GM18951 (cell line): Measurements from ENCODE around the gene TTC4.

Source experiments
- POLR2A ChIP-seq: IDR thresholded peaks from 4 replicates; pipeline ENCODE4 v1.6.1; 2011; ENCODE audit warnings: mild to moderate bottlenecking; ENCODE audit not compliant: insufficient read length, insufficient read depth; ENCODE audit errors: extremely low read depth
- in situ Hi-C: fragments of 300-500 bp; cut with MboI; formaldehyde crosslinking; loops from one replicate; pipeline ENCODE4 v1.12.0; 2022; ENCODE audit warnings: low sequenced_read_pairs, mixed read lengths, inconsistent platforms; ENCODE audit not compliant: unreplicated experiment

Gene TTC4

DNA sequence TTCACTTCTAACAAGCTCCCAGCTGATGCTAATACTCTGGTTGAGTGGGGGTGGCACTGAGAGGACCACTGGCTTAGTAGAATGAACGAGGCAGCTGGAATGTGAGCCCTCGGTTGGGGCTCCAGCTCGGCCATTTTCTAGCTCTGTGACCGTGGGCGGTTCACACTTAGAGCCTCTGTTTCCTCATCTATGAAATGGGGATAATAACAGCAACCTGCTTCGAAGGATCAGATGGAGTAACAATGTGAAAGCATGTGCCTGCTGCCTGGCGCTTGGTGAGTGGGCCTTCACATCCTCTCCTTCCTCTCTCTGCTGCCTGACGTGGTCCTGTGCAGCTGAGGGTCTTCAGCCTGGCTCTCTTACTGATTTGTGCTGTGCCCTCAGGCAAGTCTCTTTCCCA is 20.9 kb upstream of the TTC4 start:
- TF ChIP-seq POLR2A: no peak
- in situ Hi-C loops: no loop called here

GRCh38 chr1:54695221-54695620 is 20.4 kb upstream of the TTC4 start:
- in situ Hi-C loops: no loop called here
- no peak for TF ChIP-seq POLR2A

- no peak for TF ChIP-seq POLR2A
- in situ Hi-C loops: no loop called here
Observed at GRCh38 chr1:54695764-54696163, 19.9 kb upstream of the TTC4 start.

- in situ Hi-C loops: no loop called here
- TF ChIP-seq POLR2A: no peak
Observed at GRCh38 chr1:54696262-54696661, 19.4 kb upstream of the TTC4 start.

DNA sequence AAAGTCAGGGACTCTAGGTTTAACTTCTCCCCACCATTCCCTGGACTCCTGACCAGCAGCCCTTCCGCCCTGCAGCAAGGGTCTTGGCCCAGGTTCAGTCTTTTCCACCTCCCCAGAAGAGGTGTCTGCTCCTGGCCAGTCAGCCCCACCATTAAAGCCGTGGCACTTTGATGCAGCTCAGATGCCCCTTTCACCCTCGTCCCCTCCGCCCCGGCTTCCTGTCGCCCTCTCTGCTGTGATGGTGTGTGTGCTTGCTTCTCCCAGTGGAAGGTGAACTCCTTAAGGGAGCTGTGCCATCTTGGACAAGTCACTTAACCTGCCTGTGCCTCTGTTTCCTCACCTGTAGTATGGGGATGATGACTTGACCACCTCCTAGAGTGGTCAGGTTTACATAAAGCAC is 17.8 kb upstream of the TTC4 start:
- TF ChIP-seq POLR2A: no peak
- in situ Hi-C loops: no loop called here

GRCh38 chr1:54698346-54698745 is 17.3 kb upstream of the TTC4 start:
- no peak for TF ChIP-seq POLR2A
- in situ Hi-C loops: no loop called here

DNA sequence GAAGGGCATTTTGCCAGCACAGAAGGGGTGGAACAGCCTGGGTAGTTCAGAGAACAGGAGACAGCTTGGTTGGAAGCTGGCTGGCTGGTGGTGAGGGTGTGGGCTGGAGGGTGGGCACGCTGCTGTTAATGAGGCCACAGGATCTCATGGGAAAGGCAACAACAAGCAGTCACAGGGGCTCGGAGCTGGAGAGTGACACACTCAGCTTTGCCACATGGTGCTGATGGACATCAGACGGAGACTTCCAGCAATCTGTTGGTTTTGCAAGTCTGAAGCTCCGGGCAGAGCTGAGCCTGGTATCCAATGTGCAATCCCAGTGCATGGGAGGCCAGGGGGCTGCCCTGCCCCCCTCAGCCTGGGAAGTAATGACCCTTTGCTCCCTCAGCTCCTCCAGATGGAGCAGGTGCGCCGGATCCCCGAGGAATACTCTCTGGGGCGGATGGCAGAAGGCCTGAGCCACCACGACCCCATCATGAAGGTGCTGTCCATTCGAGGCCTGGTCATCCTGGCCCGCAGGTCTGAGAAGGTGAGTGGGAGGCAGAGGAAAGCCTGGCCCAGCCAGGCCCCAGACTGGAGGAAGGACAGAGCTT is 15.6 kb upstream of the TTC4 start:
- in situ Hi-C loops: no loop called here
- no peak for TF ChIP-seq POLR2A

DNA sequence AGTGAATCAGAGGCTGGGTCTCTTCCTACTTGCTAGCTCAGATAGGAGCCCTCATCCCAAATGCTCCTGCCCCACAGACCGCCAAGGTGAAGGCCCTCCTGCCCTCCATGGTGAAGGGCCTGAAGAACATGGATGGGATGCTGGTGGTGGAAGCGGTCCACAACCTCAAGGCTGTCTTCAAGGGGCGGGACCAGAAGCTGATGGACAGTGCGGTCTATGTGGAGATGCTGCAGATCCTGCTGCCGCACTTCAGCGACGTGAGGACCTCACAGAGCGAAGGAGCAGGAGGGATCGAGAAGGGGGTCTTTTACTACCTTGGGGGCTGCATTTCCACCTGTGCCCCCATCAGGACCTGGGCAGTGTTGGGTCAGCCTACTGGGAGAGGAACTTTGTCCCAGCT is 14.6 kb upstream of the TTC4 start:
- TF ChIP-seq POLR2A: no peak
- in situ Hi-C loops: no loop called here

- no peak for TF ChIP-seq POLR2A
- in situ Hi-C loops: no loop called here
Observed at GRCh38 chr1:54701996-54702395, 13.7 kb upstream of the TTC4 start.

DNA sequence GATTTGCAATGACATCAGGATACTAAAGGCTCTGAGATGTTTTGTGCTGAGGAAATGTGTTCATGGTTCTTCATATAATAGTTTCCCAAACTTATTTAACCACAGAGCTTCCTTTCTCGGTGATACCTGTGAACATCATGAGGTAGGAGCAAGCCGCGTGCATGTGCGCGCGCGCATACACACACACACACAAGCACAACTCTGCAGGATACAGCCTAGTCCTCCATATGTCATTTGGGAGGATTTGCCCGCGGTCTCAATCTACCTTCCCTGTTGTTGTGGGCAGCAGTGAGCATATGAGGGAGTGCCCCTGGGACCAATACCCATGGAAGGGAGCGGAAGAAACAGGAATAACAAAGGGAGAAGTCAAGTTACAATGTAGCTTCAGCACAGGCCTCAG is 12.2 kb upstream of the TTC4 start:
- TF ChIP-seq POLR2A: no peak
- in situ Hi-C loops: no loop called here

DNA sequence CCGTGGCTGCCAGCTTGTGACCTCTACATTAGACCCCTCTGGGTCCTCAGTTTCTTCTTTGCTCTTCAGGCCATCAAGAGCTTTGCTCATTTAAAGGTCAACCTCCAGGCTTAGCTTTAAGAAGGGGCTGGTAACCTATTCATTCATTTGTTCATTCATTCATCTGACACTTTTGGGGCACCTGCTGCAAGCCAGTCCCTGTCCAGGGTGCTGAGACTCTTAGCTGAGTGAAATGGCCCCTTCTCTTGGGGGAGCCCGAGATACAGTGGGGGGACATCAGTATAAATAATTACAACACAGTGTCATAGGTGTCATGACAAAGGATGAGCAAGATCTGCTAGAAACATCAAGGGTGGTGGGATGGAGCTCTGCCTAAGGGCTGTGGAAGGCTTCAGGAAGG is 10.5 kb upstream of the TTC4 start:
- in situ Hi-C loops: no loop called here

DNA sequence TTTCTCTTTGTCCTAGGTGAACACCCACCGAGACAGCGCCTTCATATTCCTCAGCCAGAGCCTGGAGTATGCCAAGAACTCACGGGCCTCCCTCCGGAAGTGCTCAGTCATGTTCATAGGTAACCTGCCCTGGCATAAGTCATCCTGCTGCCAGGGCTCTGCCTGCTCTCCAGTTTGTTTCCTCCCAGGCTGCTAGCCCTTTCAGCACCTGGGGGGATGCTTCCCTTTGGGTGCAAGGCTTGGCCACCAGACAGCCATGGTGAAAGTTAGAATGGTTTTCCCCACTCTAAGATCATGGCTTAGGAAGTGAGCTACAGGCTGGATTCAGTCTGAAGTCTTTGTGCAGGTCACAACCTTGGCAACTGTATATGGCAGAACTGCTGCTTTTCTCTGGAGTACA is 9.2 kb upstream of the TTC4 start:
- in situ Hi-C loops: no loop called here
- no peak for TF ChIP-seq POLR2A

More for the DNA sequence above, 10.5 kb upstream of the TTC4 start:
- no peak for TF ChIP-seq POLR2A

DNA sequence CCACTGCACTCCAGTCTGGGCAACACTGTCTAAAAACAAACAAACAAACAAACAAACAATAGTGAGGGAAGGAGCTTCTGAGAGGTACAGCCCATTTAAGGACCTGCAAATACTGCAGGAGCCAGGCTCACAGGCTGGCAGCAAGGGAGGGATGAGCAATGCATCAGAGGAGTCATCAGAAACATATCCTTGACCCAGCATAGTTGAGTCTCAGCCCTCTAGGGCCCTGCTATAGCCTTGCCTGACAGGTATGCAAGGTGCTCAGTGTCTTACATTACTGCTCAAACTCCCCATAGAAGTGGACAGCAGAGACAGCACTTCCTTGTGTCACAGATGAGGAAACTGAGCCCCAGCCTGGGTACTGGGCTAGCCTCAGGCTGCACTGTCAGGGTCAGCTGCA is 7.3 kb upstream of the TTC4 start:
- TF ChIP-seq POLR2A: no peak
- in situ Hi-C loops: no loop called here

- in situ Hi-C loops: no loop called here
- TF ChIP-seq POLR2A: no peak
Observed at GRCh38 chr1:54709547-54710292, 5.9 kb upstream of the TTC4 start.

DNA sequence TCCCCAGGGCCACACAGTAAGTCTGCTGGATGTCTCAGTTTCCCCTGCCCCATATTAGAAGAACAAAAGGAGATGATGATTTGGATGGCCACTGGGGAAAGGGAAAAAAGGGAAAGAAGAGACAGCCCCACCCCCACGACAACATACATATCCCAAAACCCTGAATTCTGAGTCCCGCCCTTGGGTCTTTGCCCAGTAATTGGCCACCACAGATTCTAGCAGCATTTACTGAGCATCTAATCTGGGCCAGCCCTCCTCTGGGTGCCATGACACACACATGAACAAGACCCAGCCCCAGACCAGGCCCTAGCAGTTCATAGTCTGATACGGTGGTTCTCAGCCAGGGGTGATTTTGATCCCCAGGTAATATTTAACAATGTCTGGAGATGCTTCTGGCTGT is 5.2 kb upstream of the TTC4 start:
- in situ Hi-C loops: no loop called here
- no peak for TF ChIP-seq POLR2A

DNA sequence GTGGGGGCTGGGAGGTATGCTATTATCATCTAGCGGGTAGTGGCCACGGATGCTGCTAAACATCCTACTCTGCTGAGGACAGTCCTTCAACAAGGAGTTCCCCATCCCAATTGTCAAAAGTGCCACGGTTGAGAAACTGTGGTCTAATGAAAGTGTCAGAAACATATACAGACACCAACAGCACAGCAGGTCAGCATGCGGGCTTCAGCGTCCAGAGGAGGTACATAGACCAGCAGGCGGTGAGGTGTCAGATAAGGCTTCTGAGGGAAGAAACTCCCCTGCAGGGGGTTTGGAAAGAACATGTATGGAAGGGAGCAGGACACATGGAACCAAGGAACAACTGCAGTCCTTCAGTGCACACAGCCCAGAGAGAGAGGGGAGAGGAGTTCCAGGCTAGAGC is 4.8 kb upstream of the TTC4 start:
- no peak for TF ChIP-seq POLR2A
- in situ Hi-C loops: no loop called here
